Globus pallidus (tissue), 1 donor: ENCODE results near the gene C10orf105.

Source experiments
- DNase-seq: peaks from one replicate; pipeline ENCODE4 v3.0.0-alpha.2; 2015; ENCODE audit warnings: low spot score

C10orf105 gene

GRCh38 chr10:71697938-71698709, 21.5 kb downstream of the C10orf105 start:
- DNase-seq: no peak

GRCh38 chr10:71696628-71697326, 22.8 kb downstream of the C10orf105 start:
- DNase-seq: no peak

GRCh38 chr10:71695502-71696476, 23.8 kb downstream of the C10orf105 start:
- no peak for DNase-seq

GRCh38 chr10:71694567-71694968, 25.0 kb downstream of the C10orf105 start:
- DNase-seq: peak; percentile 59

- no peak for DNase-seq
Measured at GRCh38 chr10:71694039-71694501, 25.5 kb downstream of the C10orf105 start.

- DNase-seq: no peak
Measured at GRCh38 chr10:71693377-71693776, 26.2 kb downstream of the C10orf105 start.

- no peak for DNase-seq
Measured at GRCh38 chr10:71692598-71693306, 26.8 kb downstream of the C10orf105 start.

- DNase-seq: no peak
Measured at GRCh38 chr10:71691405-71691804, 28.2 kb downstream of the C10orf105 start.

- no peak for DNase-seq
Measured at GRCh38 chr10:71690094-71690720, 29.4 kb downstream of the C10orf105 start.

GRCh38 chr10:71688256-71688655, 31.3 kb downstream of the C10orf105 start:
- no peak for DNase-seq

GRCh38 chr10:71687480-71687879, 32.1 kb downstream of the C10orf105 start:
- no peak for DNase-seq

- no peak for DNase-seq
Measured at GRCh38 chr10:71687077-71687476, 32.5 kb downstream of the C10orf105 start.

- no peak for DNase-seq
Measured at GRCh38 chr10:71685554-71686232, 33.9 kb downstream of the C10orf105 start.

- DNase-seq: no peak
Measured at GRCh38 chr10:71684356-71685173, 35.0 kb downstream of the C10orf105 start.

- peak; percentile 31 for DNase-seq
Measured at GRCh38 chr10:71683301-71683700, 36.3 kb downstream of the C10orf105 start.

GRCh38 chr10:71681977-71682376, 37.6 kb downstream of the C10orf105 start:
- DNase-seq: no peak

- no peak for DNase-seq
Measured at GRCh38 chr10:71679425-71679824, 40.2 kb downstream of the C10orf105 start.

- no peak for DNase-seq
Measured at GRCh38 chr10:71678057-71678805, 41.3 kb downstream of the C10orf105 start.

- DNase-seq: no peak
Measured at GRCh38 chr10:71677261-71677660, 42.3 kb downstream of the C10orf105 start.
